Peyer's patch (tissue), 4 donors: ENCODE data around the gene AKAP13.

ENCODE experiments used
- CTCF ChIP-seq, 6 experiments: fragments of 450-650 bp in 4 of 6; fragments of 200-600 bp in 2 of 6; sonication (generic) in 1 of 6; IDR thresholded peaks; one replicate each; pipeline ENCODE4 v1.5.1; 2017 to 2019; ENCODE audit warnings: antibody characterized with exemption in 6 of 6, mild to moderate bottlenecking in 3 of 6, moderate library complexity in 1 of 6
- POLR2A ChIP-seq, 2 donors: fragments of 450-650 bp; IDR thresholded peaks; one replicate each; pipeline ENCODE4 v1.5.1; 2017; ENCODE audit warnings: antibody characterized with exemption in 2 of 2, mild to moderate bottlenecking in 2 of 2, moderate library complexity in 2 of 2

GRCh38 chr15:85651548-85651947 lies 271.1 kb downstream of the AKAP13 start:
- TF ChIP-seq CTCF (IDR thresholded peaks at IDR 0.05): no peak
- TF ChIP-seq POLR2A (IDR thresholded peaks at IDR 0.05): no peak
